RWPE2 (cell line): Measurements from ENCODE around the gene PPIL6.
"Not testable (repeated sequence)": the region's sequence is repeated elsewhere in the genome, so short reads cannot be mapped to it uniquely, and the experiment has no call there.

Source experiments
- ATAC-seq: fragments of 200-7000 bp; cut with Tn5 transposase; 3 replicates; pipeline ENCODE4 v1.9.1; 2021; ENCODE audit warnings: low read depth
- DNase-seq: peaks from one replicate; pipeline ENCODE4 v3.0.0-alpha.2; 2020; ENCODE audit warnings: low spot score
- H3K27ac ChIP-seq: fragments of 450-650 bp; 2 replicates; pipeline ENCODE4 v1.5.1; 2017; ENCODE audit warnings: mild to moderate bottlenecking; ENCODE audit not compliant: poor library complexity, severe bottlenecking
- H3K27me3 ChIP-seq: fragments of 250-450 bp; sonication (Bioruptor Pico); 2 replicates; pipeline ENCODE4 v1.5.1; 2021; ENCODE audit warnings: mild to moderate bottlenecking, moderate library complexity; ENCODE audit not compliant: insufficient read depth, poor library complexity, severe bottlenecking
- H3K36me3 ChIP-seq: fragments of 250-450 bp; sonication (Bioruptor Pico); 2 replicates; pipeline ENCODE4 v1.5.1; 2020; ENCODE audit warnings: low read depth, mild to moderate bottlenecking, moderate library complexity
- H3K4me1 ChIP-seq: fragments of 250-450 bp; sonication (Bioruptor Pico); 2 replicates; pipeline ENCODE4 v1.5.1; 2021; ENCODE audit warnings: mild to moderate bottlenecking, moderate library complexity; ENCODE audit not compliant: insufficient read depth, poor library complexity, severe bottlenecking
- H3K4me3 ChIP-seq: fragments of 250-450 bp; sonication (Bioruptor Pico); 2 replicates; pipeline ENCODE4 v1.5.1; 2021; ENCODE audit warnings: mild to moderate bottlenecking, moderate library complexity; ENCODE audit not compliant: severe bottlenecking
- H3K9me3 ChIP-seq: fragments of 250-450 bp; sonication (Bioruptor Pico); 2 replicates; pipeline ENCODE4 v1.5.1; 2021; ENCODE audit warnings: mild to moderate bottlenecking, moderate library complexity; ENCODE audit not compliant: severe bottlenecking
- CTCF ChIP-seq: fragments of 450-650 bp; IDR thresholded peaks from one replicate; pipeline ENCODE4 v1.5.1; 2017; ENCODE audit warnings: mild to moderate bottlenecking, moderate library complexity; ENCODE audit not compliant: poor library complexity, severe bottlenecking

The PPIL6 gene

GRCh38 chr6:109461733-109462526 is 21.5 kb upstream of the PPIL6 start:
- no peaks in the 10 kb centered on the region for H3K4me1 ChIP-seq
- H3K27me3 ChIP-seq = no peaks in the 10 kb centered on the region
- DNase-seq = no peak
- no peaks in the 10 kb centered on the region for H3K9me3 ChIP-seq
- no peak overlapping the region for H3K4me3 ChIP-seq
- peak; percentile 73 for ATAC-seq
- TF ChIP-seq CTCF = no peak
- H3K36me3 ChIP-seq = peaks cover 63% of the 10 kb centered on the region
- no peak overlapping the region for H3K27ac ChIP-seq

DNA sequence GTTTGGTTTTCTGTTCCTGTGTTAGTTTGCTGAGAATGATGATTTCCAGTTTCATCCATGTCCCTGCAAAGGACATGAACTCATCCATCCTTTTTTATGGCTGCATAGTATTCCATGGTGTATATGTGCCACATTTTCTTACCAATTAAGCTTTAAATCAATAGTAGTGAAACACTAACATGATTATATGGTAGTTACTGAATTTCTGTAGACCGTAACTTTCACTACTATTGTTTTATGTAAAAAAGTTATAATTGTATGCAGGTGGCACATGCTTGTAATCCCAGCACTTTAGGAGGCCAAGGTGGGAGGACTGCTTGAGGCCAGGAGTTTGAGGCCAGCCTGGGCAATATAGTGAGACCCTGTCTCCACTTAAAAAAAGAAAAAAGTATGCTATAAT is 20.8 kb upstream of the PPIL6 start:
- H3K4me3 ChIP-seq, ATAC-seq, H3K4me1 ChIP-seq, H3K27ac ChIP-seq, H3K27me3 ChIP-seq, DNase-seq, H3K9me3 ChIP-seq: not testable (repeated sequence)
- peaks cover 56% of the 10 kb centered on the region for H3K36me3 ChIP-seq

DNA sequence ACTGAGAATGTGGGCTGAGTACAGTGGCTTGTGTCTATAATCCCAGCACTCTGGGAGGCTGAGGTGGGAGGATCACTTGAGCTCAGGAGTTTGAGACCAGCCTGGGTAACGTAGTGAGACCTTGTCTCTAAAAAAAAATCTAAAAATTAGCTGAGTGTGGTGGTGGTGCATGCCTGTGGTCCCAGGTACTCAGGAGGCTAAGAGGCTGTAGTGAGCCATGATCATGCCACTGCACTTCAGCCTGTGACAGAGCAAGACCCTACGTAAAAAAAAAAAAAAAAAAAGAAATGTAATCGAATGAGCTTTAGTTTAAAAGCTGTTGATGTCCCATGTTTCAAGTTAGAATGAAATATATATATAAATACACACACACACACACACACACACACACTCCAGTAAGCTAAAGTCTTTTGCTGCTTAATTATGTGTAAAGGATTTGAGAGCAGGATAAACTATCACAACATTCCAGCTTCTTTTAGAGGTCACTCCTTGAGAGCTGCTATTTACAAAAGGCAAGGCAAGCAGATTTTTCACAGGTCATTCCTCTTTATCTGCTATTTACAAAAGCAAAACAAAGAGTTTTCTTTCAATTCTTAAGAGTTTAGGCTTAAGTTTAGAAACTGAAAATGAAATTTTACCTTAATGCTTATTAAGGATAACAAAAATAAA is 19.9 kb upstream of the PPIL6 start:
- no peaks in the 10 kb centered on the region for H3K4me1 ChIP-seq
- no peak overlapping the region for H3K27ac ChIP-seq
- H3K9me3 ChIP-seq = no peaks in the 10 kb centered on the region
- DNase-seq (no peak), ATAC-seq (no peak)
- TF ChIP-seq CTCF = no peak
- no peaks in the 10 kb centered on the region for H3K27me3 ChIP-seq
- peaks cover 47% of the 10 kb centered on the region for H3K36me3 ChIP-seq
- H3K4me3 ChIP-seq = no peak overlapping the region

GRCh38 chr6:109458774-109459531 is 18.5 kb upstream of the PPIL6 start:
- TF ChIP-seq CTCF = no peak
- Histone ChIP-seq H3K27me3 (no peaks in the 10 kb centered on the region), H3K36me3 (peaks cover 33% of the 10 kb centered on the region), H3K4me1 (no peaks in the 10 kb centered on the region), H3K27ac (no peak overlapping the region), H3K9me3 (no peaks in the 10 kb centered on the region), H3K4me3 (no peak overlapping the region)
- ATAC-seq = no peak
- DNase-seq = no peak

DNA sequence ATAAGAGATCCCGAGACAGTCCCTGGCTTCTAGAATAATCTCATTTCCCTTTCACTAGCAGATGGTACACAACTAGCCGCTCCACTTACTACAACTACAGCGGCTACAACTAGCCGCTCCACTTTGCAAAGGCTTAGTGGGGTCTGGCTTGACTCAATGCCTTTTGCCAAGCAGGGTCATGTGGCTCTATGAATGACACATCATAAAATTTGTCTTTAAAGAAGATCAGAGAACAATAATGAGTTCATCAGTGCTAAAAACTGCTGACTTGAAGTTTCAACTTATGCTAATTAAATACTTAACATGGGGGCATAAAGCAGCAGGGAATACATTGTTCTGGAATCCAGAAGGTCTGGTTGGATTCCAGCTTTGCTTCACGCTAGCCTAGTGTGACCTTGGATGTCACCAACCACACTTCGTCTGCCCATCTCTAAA is 17.2 kb upstream of the PPIL6 start:
- no peak for TF ChIP-seq CTCF
- DNase-seq (no peak), ATAC-seq (no peak)
- Histone ChIP-seq H3K27me3 (no peaks in the 10 kb centered on the region), H3K27ac (no peak overlapping the region), H3K4me1 (no peaks in the 10 kb centered on the region), H3K4me3 (no peak overlapping the region), H3K9me3 (no peaks in the 10 kb centered on the region), H3K36me3 (peaks cover 20% of the 10 kb centered on the region)
